GM21529 (cell line): ENCODE measurements around the gene HS6ST1.
A peak's percentile ranks its signal among the peaks of the same experiment; 100 is the strongest.

ENCODE experiments used
- ATAC-seq: cut with Tn5 transposase; IDR thresholded peaks from one replicate; pipeline ENCODE4 v1.9.1; 2021; ENCODE audit not compliant: unreplicated experiment

Gene HS6ST1

DNA sequence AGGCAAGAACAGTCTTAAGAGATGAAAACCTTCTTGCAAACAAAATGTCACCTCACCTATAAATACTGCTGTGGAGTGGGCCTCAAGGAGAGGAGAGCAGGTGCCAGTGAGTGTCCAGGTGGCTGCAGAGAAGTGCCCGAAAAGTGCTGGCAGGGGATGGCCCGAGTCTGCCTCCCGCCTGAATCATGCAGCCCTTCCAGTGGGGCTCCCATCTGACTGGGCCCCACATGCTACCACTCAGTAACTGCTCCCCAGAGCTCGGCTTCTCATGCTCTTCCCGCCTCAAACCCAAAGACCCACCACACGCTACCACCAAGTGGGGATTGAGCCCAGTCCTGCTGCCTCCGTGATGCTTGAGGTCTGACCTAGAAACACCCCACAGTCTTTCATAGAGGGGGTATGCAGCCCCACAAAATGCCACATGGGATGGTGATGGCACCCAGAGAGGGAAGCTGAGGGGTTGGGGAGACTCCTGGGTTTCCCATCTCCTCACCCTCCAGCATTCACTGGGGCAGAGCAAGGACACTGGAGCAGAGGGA is 7.4 kb downstream of the HS6ST1 start:
- no peak for ATAC-seq

- no peak for ATAC-seq
Measured at GRCh38 chr2:128310761-128311160, 7.9 kb downstream of the HS6ST1 start.

DNA sequence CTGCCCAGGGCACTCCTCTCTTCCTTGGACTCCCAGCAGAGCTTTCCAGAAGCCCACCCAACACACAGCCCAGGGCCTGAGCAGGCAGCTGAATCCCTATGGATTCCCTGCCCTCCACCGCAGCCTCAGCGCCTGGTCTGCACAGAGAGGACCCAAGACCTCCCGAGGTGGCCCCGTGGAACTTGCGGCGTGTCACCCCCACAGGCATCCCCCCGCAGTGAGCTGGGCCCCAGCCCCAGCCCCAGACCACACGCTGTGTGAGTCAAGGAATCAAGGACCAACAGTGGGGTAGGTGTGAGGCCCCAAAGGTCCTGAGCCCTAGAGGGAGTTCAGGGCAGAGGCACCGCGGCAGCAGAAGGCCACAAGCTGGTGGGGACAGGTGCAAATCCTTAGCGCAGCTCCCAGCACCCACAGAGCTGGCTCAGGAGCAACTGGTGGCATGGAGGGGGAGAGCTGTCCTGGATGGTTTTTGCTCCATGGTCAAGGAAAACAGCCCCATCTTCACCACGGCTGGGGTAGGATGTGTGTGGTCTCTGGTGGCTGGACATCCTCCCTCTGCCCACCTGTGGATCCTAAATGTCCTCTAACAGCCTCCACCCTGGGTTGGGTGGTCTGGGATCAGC is 8.5 kb downstream of the HS6ST1 start:
- no peak for ATAC-seq

- ATAC-seq: no peak
Measured at GRCh38 chr2:128309280-128310093, 9.2 kb downstream of the HS6ST1 start.

- no peak for ATAC-seq
Measured at GRCh38 chr2:128308889-128309279, 9.8 kb downstream of the HS6ST1 start.

- no peak for ATAC-seq
Measured at GRCh38 chr2:128308284-128308731, 10.4 kb downstream of the HS6ST1 start.

- no peak for ATAC-seq
Measured at GRCh38 chr2:128307595-128307994, 11.1 kb downstream of the HS6ST1 start.

DNA sequence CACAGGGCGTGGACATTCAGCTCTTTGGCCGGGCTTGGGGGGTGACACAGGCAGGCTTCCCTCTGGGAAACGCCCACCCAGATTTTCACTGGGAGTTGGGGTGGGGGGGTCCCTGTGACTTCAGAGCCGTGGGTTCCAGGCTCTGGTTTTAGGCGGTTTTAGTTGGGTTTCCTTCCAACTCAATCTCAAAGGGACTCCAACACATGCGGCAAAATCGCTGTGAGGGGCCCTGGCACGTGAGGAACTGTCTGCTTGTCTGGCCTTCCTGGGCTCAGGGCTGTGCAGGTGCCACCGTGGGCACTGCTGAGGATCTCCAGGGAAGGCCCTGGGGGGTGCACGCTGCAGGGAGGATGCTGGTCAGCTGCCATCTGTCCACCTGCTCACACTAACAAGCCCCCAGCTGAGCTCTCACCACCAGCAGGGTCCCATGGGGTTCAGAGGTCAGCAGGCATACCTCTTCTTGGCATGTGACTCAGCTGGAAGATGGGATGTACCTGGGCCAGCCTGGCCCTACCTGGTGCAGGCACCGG is 11.7 kb downstream of the HS6ST1 start:
- ATAC-seq: no peak

- no peak for ATAC-seq
Measured at GRCh38 chr2:128306081-128306930, 12.4 kb downstream of the HS6ST1 start.

GRCh38 chr2:128305555-128306080 is 13.1 kb downstream of the HS6ST1 start:
- peak; percentile 76 for ATAC-seq

DNA sequence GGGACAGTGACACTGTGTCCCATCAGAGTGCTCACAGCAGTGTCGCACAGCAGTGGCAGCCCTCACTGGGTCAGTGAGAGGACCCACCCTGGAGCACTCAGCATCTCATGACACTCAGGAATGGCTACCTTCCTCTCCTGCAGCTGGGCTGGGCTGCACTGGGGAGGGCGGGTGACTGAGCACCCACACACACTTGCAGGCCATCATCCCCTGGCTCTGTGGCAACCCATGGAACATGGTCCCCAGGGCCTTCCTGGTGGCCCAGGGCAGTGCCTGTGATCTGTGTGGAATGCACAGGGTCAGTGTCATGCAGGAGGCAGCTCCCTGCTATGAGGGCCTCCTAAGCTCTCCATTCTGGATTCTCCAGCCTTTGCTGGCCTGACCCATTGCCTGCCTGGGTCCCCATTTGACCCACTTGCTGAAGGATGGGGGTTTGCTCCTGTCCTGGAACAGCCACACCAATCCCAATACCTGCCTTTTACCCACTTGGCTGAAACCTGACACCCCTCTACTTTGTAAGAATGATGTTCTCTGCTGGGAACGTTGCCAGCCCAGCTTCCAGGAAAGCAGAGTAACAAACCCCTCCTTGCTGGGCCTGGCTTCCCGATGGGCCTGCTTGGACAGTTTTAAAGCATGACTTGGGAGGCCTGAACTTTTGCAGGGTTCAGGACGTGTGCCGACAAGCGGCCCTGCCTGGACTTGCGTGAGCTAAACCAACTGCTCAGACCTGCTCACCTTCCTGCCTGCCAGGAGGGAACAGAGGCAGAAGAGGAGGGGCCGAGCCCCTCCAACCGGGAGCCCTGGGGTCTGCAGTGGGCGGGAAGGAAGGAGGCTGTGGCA is 13.7 kb downstream of the HS6ST1 start:
- ATAC-seq: no peak

GRCh38 chr2:128304330-128304714 is 14.3 kb downstream of the HS6ST1 start:
- no peak for ATAC-seq

DNA sequence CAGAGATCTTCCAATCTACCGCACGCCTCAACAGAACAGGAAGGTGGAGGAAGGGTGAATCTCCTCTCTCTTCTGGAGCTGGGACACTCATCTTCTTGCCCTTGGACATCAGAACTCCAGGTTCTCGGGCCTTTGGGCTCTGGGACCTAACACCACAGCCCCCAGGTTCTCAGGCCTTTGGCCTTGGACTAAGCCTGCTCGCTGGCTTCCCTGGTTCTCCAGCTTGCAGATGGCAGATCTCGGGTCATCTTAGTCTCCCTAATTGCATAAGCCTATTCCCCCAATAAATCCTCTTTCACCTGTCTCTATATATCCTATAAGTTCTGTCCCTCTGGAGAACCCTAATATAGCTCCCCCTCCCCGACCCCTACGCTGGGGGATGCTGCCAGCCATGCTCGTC is 14.8 kb downstream of the HS6ST1 start:
- no peak for ATAC-seq

- ATAC-seq: no peak
Measured at GRCh38 chr2:128303095-128303791, 15.4 kb downstream of the HS6ST1 start.

- no peak for ATAC-seq
Measured at GRCh38 chr2:128302744-128303067, 16.0 kb downstream of the HS6ST1 start.

GRCh38 chr2:128302011-128302743 is 16.5 kb downstream of the HS6ST1 start:
- no peak for ATAC-seq

- no peak for ATAC-seq
Measured at GRCh38 chr2:128301501-128301966, 17.1 kb downstream of the HS6ST1 start.

DNA sequence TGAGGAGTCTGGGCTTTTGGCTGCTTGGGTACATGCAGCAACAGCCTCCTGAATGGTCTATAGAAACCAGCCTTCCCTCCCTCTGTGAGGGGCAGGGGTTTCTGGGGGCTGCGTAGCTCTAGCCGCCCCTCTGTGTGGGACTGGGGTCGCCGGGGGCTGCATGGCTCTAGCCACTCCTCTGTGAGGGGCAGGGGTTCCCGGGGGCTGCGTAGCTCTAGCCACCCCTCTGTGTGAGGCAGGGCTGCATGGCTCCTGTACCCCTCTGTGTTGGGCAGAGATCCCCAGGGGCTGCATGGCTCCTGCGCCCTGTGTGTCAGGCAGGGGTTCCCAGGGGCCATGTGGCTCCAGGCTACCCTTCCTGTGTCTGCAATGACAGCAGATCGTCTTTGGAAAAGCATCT is 17.6 kb downstream of the HS6ST1 start:
- ATAC-seq: no peak
